ENCODE measurements around the gene MICAL3.

DNA sequence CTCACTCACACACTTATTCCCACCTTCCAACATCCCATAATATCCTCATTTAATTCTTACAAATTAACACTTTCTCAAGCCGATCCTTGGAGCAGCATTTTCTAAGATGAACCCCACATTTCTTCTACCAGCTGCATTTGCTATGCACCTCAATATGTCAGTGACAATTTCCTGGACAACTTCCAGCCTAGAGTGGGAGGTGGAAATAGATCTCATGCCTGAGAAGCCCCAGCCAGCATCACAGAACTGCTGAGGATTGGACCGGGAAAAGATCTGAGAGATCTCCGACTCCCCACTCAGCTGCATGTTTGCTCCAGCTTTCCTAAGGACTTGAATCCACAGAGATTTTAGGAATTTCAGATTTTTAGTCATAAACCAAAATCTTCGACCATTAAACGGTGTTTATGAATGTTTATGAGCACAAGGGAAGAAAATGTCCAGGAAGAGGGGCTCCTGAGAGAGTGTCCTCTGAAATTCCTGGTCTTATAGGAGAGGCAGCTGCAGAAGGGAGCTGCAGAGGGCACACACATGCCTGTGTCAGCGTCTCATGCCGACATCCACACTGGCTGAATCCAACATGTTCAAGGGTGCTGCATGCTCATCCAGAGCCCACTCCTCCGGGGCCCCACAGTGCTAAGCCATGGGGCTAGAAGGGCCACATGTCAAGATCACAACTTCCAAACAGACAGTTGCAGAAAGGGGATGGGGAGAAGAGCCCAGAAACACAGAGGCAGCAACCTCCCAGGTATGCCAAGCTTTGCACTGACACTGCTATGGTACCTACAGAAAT lies 68.6 kb downstream of the MICAL3 start:
- TF ChIP-seq, protein P1, sequence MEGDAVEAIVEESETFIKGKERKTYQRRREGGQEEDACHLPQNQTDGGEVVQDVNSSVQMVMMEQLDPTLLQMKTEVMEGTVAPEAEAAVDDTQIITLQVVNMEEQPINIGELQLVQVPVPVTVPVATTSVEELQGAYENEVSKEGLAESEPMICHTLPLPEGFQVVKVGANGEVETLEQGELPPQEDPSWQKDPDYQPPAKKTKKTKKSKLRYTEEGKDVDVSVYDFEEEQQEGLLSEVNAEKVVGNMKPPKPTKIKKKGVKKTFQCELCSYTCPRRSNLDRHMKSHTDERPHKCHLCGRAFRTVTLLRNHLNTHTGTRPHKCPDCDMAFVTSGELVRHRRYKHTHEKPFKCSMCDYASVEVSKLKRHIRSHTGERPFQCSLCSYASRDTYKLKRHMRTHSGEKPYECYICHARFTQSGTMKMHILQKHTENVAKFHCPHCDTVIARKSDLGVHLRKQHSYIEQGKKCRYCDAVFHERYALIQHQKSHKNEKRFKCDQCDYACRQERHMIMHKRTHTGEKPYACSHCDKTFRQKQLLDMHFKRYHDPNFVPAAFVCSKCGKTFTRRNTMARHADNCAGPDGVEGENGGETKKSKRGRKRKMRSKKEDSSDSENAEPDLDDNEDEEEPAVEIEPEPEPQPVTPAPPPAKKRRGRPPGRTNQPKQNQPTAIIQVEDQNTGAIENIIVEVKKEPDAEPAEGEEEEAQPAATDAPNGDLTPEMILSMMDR (IDR thresholded peaks at IDR 0.05), result no peak
- TF ChIP-seq POLR2A (IDR thresholded peaks at IDR 0.05), result no peak

All from testis (tissue), 2 donors.